Fibroblast of pulmonary artery (primary cell): ENCODE data around the gene DHX34.

Experiments
- DNase-seq: peaks from one replicate; pipeline ENCODE4 v3.0.0-alpha.2; 2010; ENCODE audit warnings: low read depth
- H3K4me3 ChIP-seq: replicated peaks from 2 replicates; pipeline ENCODE4 v1.5.1; 2011; ENCODE audit warnings: low read depth, mild to moderate bottlenecking, control low read depth, low read length, moderate library complexity
- TF ChIP-seq, protein P1 (sequence below): IDR thresholded peaks from 2 replicates; pipeline ENCODE4 v1.5.1; 2011; ENCODE audit warnings: mild to moderate bottlenecking, control low read depth, low read length, inconsistent platforms; ENCODE audit errors: missing control alignments

Gene DHX34

DNA sequence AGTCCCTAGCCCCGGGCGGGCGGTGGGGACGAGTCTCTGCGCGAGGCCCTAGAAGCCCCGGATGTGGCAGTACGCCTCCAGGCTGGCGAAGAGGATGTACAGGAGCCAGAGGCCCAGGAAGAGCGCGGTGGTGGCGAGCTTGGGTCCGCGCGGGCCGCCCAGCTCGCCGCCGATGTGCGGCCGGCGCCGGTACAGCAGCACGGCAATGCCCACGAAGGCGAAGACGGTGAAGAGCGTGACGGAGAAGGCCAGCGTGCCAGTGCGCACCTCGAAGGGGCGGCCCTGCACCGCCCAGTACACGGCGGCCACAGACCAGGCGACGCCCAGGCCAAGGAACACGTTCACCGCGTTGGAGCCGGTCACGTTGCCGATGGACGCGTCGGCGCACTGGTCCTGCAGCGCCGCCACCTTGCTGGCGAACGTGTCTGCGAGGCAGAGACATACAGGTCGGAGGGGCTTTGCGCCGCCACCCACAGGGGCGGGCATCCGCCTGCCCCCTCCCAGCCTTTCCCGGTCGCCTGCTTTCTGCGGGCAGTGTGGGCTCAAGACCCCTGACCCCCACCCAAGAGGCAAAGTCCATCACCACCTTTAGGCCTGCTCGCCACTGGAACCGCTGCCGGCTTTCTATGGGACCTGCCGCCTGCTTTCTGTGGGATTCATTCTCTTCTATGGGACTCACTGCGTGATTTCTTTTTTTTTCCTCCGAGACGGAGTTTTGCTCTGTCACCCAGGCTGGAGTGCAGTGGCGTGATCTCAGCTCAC is 81.1 kb downstream of the DHX34 start:
- peak; percentile 51 for DNase-seq
- TF ChIP-seq, protein P1, sequence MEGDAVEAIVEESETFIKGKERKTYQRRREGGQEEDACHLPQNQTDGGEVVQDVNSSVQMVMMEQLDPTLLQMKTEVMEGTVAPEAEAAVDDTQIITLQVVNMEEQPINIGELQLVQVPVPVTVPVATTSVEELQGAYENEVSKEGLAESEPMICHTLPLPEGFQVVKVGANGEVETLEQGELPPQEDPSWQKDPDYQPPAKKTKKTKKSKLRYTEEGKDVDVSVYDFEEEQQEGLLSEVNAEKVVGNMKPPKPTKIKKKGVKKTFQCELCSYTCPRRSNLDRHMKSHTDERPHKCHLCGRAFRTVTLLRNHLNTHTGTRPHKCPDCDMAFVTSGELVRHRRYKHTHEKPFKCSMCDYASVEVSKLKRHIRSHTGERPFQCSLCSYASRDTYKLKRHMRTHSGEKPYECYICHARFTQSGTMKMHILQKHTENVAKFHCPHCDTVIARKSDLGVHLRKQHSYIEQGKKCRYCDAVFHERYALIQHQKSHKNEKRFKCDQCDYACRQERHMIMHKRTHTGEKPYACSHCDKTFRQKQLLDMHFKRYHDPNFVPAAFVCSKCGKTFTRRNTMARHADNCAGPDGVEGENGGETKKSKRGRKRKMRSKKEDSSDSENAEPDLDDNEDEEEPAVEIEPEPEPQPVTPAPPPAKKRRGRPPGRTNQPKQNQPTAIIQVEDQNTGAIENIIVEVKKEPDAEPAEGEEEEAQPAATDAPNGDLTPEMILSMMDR, result peak; percentile 5
- H3K4me3 ChIP-seq, result no peak overlapping the region

DNA sequence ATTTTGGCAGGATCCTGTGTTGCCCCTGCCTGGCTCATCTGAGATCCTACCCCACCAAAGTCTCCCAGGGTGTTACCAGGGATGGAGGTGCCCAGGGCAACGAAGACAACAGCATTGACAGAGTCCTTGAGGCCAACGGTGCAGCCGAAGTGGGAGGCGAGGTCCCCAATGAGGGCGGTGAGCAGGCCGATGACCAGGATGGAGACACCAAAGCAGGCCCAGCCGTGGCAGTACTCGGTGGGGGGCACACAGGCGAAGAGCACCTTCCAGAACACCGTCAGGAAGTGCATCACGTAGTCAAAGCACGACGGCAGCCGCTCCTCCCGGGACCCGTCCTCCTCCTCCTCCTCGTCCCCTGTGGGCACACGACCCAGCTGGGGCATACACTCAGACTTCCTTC is 83.0 kb downstream of the DHX34 start:
- DNase-seq, result no peak
- TF ChIP-seq, protein P1, result no peak
- H3K4me3 ChIP-seq, result no peak overlapping the region
